HG03108 (cell line): ENCODE measurements around the gene FXYD7.
"Not testable (repeated sequence)": the region's sequence is repeated elsewhere in the genome, so short reads cannot be mapped to it uniquely, and the experiment has no call there.

Source experiments
- ATAC-seq: cut with Tn5 transposase; IDR thresholded peaks from one replicate; pipeline ENCODE4 v1.9.1; 2021; ENCODE audit warnings: moderate library complexity; ENCODE audit not compliant: unreplicated experiment

FXYD7 gene

DNA sequence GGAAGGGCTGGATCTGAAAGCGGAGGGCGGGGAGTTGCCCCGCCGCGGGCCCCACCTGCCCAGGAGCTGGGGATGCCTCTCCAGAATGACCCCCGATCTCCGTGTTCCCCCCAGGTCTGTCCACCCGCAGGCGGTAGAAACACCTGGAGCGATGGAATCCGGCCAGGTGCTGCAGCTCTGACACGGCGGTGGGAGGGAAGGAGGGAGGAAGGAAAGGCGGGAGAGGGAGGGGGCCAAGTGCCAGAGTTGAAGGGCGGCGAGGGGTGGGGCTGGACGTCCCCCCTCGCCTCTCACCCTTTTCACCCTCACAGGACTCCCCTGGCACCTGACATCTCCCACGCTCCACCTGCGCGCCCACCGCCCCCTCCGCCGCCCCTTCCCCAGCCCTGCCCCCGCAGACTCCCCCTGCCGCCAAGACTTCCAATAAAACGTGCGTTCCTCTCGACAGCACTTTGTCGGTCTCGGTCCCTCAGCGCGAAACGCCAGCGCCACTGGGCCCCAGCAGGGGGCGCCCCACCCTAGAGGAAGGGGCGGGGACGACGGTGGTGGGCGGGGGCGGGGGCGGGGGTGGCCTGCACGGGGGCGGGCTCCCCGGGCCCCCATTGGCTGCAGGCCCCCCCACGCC lies 337 bp upstream of the FXYD7 start:
- ATAC-seq = no peak

GRCh38 chr19:35143818-35144217 lies 763 bp downstream of the FXYD7 start:
- no peak for ATAC-seq

DNA sequence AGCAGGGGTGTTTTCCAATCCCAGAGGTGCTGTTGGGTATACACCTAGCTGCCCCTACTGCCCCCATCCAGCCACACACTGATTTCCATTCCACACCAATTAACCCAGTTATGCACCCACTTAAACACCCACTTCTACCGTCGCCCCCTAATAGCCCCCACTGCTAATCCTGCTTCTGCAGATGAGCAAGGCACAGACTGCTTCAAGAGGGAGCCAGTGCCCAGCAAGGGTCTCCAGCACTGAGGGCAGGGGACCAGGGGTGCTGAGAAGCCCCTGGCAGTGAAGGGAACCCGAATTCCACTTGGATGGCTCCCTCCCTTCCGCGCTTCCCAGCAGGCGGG lies 1.2 kb downstream of the FXYD7 start:
- ATAC-seq = no peak

- no peak for ATAC-seq
Measured at GRCh38 chr19:35144600-35145436, 1.8 kb downstream of the FXYD7 start.

- ATAC-seq = no peak
Measured at GRCh38 chr19:35146746-35147459, 3.8 kb downstream of the FXYD7 start.

GRCh38 chr19:35149463-35149862 lies 6.4 kb downstream of the FXYD7 start:
- ATAC-seq = no peak

DNA sequence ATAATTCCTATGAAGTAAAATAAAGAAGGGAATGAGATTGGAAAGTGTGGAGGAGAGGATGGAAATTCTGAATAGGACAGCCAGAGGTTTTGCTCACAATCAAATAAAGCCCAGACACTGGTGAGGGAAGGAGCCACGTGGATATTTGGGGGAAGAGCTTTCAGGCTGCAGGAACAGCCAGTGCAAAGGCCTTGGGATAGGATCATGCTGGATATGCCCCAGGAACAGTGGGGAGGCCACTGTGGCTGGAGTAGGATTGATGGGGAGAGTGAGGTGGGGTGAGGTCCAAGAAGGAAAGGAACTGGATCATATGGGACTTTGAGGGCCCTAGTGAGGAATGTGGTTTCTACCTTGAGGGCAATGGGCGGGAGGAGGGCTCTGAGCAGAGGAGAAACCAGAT lies 7.4 kb downstream of the FXYD7 start:
- no peak for ATAC-seq

DNA sequence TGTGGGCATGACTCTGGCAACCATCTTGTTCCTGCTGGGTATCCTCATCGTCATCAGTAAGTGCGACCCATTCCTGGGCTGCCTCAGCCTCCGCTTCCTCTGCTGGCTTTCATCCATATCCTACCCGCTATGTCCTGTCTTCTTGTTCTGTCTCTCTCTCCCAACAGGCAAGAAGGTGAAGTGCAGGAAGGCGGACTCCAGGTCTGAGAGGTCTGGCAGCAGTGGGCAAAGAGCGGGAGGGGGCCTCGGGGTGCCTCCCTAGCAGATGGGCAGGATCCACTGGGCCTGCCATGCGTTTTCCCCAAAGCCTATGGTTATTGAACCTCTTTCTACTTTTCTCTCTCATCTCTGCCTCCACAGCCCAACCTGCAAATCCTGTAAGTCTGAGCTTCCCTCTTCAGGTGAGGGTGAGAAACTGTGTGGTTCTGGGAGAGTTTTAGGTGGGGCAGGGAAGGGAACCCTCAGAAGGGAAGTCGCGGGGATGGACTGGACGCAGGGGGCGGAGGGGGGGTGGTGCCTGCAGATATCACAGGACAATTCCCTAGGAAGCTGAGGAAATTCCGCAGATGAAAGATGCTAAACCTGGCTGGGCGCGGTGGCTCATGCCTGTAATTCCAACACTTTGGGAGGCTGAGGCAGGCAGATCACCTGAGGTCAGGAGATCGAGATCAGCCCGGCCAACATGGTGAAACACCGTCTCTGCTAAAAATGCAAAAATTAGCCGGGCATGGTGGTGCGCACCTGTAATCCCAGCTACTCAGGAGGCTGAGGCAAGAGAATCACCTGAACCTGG lies 8.4 kb downstream of the FXYD7 start:
- ATAC-seq = no peak

DNA sequence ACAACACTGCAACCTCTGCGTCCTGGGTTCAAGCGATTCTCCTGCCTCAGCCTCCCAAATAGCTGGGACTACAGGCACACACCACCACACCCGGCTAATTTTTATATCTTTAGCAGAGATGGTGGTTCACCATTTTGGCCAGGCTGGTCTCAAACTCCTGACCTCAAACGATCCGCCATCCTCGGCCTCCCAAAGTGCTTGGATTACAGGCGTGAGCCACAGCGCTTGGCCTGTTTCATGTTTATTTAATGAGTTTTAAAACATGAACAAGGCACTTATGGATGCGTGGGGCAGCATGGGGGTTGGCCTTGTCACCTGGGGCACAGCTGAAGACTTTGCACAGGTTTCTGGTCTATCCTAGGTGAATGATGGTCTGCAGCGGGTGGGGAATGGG lies 10.1 kb downstream of the FXYD7 start:
- not testable (repeated sequence) for ATAC-seq

GRCh38 chr19:35153701-35154524 lies 10.9 kb downstream of the FXYD7 start:
- no peak for ATAC-seq

DNA sequence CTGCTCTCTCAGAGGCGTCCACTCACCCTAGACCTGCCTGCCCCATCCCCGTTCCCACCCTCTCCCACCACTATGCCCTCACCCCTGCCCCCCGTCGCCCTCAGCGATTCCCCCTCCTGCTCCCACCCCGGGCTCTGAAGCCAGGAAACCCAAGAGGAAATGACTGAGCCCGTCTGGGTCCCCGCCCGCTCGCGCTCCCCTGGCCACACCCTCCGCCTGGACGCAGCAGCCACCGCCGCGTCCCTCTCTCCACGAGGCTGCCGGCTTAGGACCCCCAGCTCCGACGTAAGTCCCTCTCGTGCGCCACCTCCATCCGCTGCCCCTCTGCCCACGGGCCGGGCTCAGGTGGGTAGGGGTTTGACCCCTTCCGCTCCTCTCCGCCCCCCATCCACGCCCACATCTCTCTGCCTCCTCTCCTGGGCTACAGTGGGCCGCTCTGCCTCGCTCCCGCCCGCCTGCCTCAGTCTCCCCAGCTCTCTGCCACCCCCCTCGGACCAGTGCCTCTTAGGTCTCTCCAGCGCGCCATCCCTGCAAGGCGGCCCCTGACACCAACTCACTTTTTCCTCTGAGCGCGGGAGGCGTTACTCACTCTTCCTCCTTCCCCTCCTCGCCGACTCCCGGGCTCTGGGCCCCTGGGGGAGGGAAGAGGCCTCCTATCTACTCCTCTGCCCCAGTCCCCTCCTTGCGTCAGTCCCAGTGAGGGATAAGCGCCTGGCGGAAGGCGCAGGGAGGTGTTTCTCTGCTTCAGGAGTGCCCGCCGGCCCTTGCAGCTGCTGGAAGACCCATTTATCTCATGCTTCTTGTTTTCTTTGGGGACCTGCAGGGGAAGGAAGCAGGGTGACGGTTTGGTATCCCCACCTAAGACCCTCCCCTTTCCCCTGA lies 11.7 kb downstream of the FXYD7 start, which contains the start of gene FXYD5:
TSS of gene FXYD5 (plus strand) at position 211 of the 882 bp plus-strand sequence. CDS start 816 bp downstream, outside the sequence.
- peak; percentile 41 for ATAC-seq

DNA sequence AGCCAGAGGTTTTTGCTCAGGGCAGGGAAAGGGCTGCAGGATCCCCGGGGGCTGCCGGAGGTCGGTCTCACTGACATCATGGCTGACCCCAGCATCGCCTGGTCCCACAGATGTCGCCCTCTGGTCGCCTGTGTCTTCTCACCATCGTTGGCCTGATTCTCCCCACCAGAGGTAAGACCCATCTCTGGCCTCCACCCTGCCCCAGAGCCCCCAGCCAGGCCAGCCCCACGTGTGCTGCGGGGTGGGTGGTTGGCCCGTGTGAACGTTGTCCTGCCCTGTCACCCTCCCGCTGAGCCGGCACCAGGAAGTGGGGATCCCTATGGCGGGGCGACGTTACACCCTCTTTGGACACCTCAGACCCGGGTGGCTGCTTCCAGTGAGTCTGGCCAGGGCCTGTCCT lies 12.4 kb downstream of the FXYD7 start:
- ATAC-seq = peak; percentile 18

- ATAC-seq = no peak
Measured at GRCh38 chr19:35155981-35156672, 13.1 kb downstream of the FXYD7 start.

DNA sequence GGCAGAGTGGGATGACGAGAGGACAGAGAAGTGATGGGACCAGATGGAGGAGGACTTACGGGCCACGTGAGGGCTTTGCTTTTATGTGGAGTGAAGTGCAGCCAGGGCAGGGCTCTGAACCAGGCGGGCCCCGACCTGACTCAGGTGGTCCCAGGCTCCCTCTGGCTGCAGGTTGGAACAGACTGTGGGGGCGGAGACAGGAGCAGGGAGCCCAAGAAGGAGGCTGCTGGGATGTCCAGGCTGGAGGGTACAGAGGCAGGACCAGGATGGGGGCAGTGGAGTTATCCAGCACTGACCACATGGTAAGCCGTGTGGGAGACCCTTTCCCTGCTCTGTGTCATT lies 13.6 kb downstream of the FXYD7 start:
- no peak for ATAC-seq

DNA sequence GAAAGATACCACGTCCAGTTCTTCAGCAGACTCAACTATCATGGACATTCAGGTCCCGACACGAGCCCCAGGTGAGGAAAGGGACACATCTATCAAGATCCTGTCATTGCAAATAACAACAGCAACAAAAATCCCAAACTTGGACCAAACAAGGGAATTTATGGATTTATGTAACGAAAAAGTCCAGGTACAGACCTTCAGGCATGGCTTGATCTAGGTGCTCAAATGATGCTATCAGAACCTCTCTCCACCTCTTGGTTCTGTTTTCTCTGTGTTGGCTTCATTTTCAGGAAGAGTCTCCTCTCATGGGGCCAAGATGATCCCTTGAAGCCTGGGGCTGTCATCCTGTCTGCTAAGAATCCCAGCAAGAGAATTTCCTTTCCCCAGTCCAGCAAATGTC lies 14.4 kb downstream of the FXYD7 start:
- no peak for ATAC-seq

GRCh38 chr19:35159606-35160005 lies 16.6 kb downstream of the FXYD7 start:
- no peak for ATAC-seq

- no peak for ATAC-seq
Measured at GRCh38 chr19:35160629-35161433, 17.8 kb downstream of the FXYD7 start.

GRCh38 chr19:35161434-35161743 lies 18.3 kb downstream of the FXYD7 start:
- ATAC-seq = no peak
